AG09309 (cell line): ENCODE measurements around the gene PLGRKT.
"Not testable (repeated sequence)": the region's sequence is repeated elsewhere in the genome, so short reads cannot be mapped to it uniquely, and the experiment has no call there.

ENCODE experiments used
- DNase-seq: peaks from one replicate; pipeline ENCODE4 v3.0.0-alpha.2; 2010; ENCODE audit warnings: low read depth
- H3K4me3 ChIP-seq: 2 replicates; pipeline ENCODE4 v1.5.1; 2011; ENCODE audit warnings: mild to moderate bottlenecking, low read depth, low read length, moderate library complexity; ENCODE audit not compliant: control insufficient read depth
- CTCF ChIP-seq: IDR thresholded peaks from 2 replicates; pipeline ENCODE4 v1.5.1; 2011; ENCODE audit warnings: mild to moderate bottlenecking, low read depth, low read length, inconsistent platforms; ENCODE audit not compliant: insufficient read depth, control insufficient read depth; ENCODE audit errors: missing control alignments

Gene PLGRKT

GRCh38 chr9:5466766-5467165 is 29.0 kb upstream of the PLGRKT start:
- no peak for TF ChIP-seq CTCF
- H3K4me3 ChIP-seq = no peak overlapping the region
- no peak for DNase-seq

GRCh38 chr9:5466005-5466404 is 28.3 kb upstream of the PLGRKT start:
- no peak for DNase-seq
- TF ChIP-seq CTCF = no peak
- no peak overlapping the region for H3K4me3 ChIP-seq

- H3K4me3 ChIP-seq, DNase-seq: not testable (repeated sequence)
Observed at GRCh38 chr9:5464831-5465330, 27.2 kb upstream of the PLGRKT start.

- DNase-seq = no peak
- H3K4me3 ChIP-seq = no peak overlapping the region
- no peak for TF ChIP-seq CTCF
Observed at GRCh38 chr9:5460157-5460556, 22.4 kb upstream of the PLGRKT start.

GRCh38 chr9:5459289-5459829 is 21.6 kb upstream of the PLGRKT start:
- DNase-seq = no peak
- no peak for TF ChIP-seq CTCF
- H3K4me3 ChIP-seq = no peak overlapping the region

- no peak for DNase-seq
- TF ChIP-seq CTCF = no peak
- no peak overlapping the region for H3K4me3 ChIP-seq
Observed at GRCh38 chr9:5455181-5455580, 17.5 kb upstream of the PLGRKT start.

GRCh38 chr9:5453673-5454072 is 15.9 kb upstream of the PLGRKT start:
- no peak overlapping the region for H3K4me3 ChIP-seq
- DNase-seq = no peak
- no peak for TF ChIP-seq CTCF
